Measurements from ENCODE around the gene TBC1D22A. TPM values are rescaled to one million over a fixed set of nuclear protein-coding genes. Genes with fewer than 3 reads are reported as not detected.
A peak's percentile ranks its signal among the peaks of the same experiment; 100 is the strongest.

TBC1D22A gene
- total RNA-seq, 2 donors from 2014 or later, result 21.0 to 27.9 TPM

- peak; percentile 63 for DNase-seq
- H3K9ac ChIP-seq (ENCODE audit: extremely low read depth, low read length, poor library complexity, severe bottlenecking), result no peak overlapping the region
- H3K4me3 ChIP-seq (ENCODE audit: low read length), result no peak overlapping the region
- 86 to 91% methylated on average over 12 to 17 of the region's 17 CpGs for WGBS, 2 experiments (ENCODE audit: insufficient coverage in 1 of 2, insufficient read length in 1 of 2)
- Mint-ChIP-seq H3K4me1 (peaks cover 7% of the 10 kb centered on the region), H3K36me3 (ENCODE audit: low read depth) (peaks cover 51% of the 10 kb centered on the region), H3K27me3 (ENCODE audit: insufficient read depth) (no peaks in the 10 kb centered on the region), H3K27ac (peak overlapping the region; percentile 27), H3K4me3 (no peak overlapping the region), H3K9me3 (no peaks in the 10 kb centered on the region)
- H3K4me1 ChIP-seq (ENCODE audit: control insufficient read depth, insufficient read depth, low read length), result no peaks in the 10 kb centered on the region
- no peak overlapping the region for H3K27ac ChIP-seq (ENCODE audit: low read depth, low read length)
- peaks cover 43% of the 10 kb centered on the region for H3K36me3 ChIP-seq (ENCODE audit: control insufficient read depth, insufficient read depth, low read length)
- H3K27me3 ChIP-seq (ENCODE audit: control insufficient read depth, insufficient read depth, low read length, poor library complexity, severe bottlenecking), result no peaks in the 10 kb centered on the region
- H3K9me3 ChIP-seq (ENCODE audit: control insufficient read depth, low read length), result no peaks in the 10 kb centered on the region
- TF ChIP-seq CTCF (conservative IDR thresholded peaks at IDR 0.05), result peak; percentile 63
Observed at GRCh38 chr22:46797355-46797754, 34.9 kb downstream of the TBC1D22A start.

- WGBS, 2 experiments (ENCODE audit: insufficient coverage in 1 of 2, insufficient read length in 1 of 2), result 92 to 93% methylated on average over 4 to 5 of the region's 5 CpGs
- no peaks in the 10 kb centered on the region for H3K9me3 Mint-ChIP-seq
Observed at GRCh38 chr22:46798041-46798365, 35.6 kb downstream of the TBC1D22A start.

GRCh38 chr22:46798366-46799350, 36.2 kb downstream of the TBC1D22A start:
- peak; percentile 95 for DNase-seq
- peaks cover 17% of the 10 kb centered on the region for H3K4me1 Mint-ChIP-seq
- TF ChIP-seq CTCF (conservative IDR thresholded peaks at IDR 0.05), result peak; percentile 94
- no peak overlapping the region for H3K4me3 Mint-ChIP-seq
- Histone ChIP-seq H3K36me3 (ENCODE audit: control insufficient read depth, insufficient read depth, low read length) (peaks cover 32% of the 10 kb centered on the region), H3K9ac (ENCODE audit: extremely low read depth, low read length, poor library complexity, severe bottlenecking) (no peak overlapping the region), H3K27me3 (ENCODE audit: control insufficient read depth, insufficient read depth, low read length, poor library complexity, severe bottlenecking) (no peaks in the 10 kb centered on the region), H3K27ac (ENCODE audit: low read depth, low read length) (no peak overlapping the region), H3K9me3 (ENCODE audit: control insufficient read depth, low read length) (no peaks in the 10 kb centered on the region), H3K4me3 (ENCODE audit: low read length) (no peak overlapping the region), H3K4me1 (ENCODE audit: control insufficient read depth, insufficient read depth, low read length) (no peaks in the 10 kb centered on the region)
- H3K36me3 Mint-ChIP-seq (ENCODE audit: low read depth), result peaks cover 48% of the 10 kb centered on the region
- no peaks in the 10 kb centered on the region for H3K27me3 Mint-ChIP-seq (ENCODE audit: insufficient read depth)
- no peaks in the 10 kb centered on the region for H3K9me3 Mint-ChIP-seq
- WGBS, 2 experiments (ENCODE audit: insufficient coverage in 1 of 2, insufficient read length in 1 of 2), result 49 to 51% methylated on average over 20 to 26 of the region's 27 CpGs
- H3K27ac Mint-ChIP-seq, result peak overlapping the region; percentile 40

More at GRCh38 chr22:46798041-46798365, 35.6 kb downstream of the TBC1D22A start:
- H3K4me3 Mint-ChIP-seq, result no peak overlapping the region
- H3K4me1 ChIP-seq (ENCODE audit: control insufficient read depth, insufficient read depth, low read length), result no peaks in the 10 kb centered on the region
- peaks cover 38% of the 10 kb centered on the region for H3K36me3 ChIP-seq (ENCODE audit: control insufficient read depth, insufficient read depth, low read length)
- no peak for DNase-seq
- no peak overlapping the region for H3K27ac ChIP-seq (ENCODE audit: low read depth, low read length)
- no peak for TF ChIP-seq CTCF (conservative IDR thresholded peaks at IDR 0.05)
- H3K9ac ChIP-seq (ENCODE audit: extremely low read depth, low read length, poor library complexity, severe bottlenecking), result no peak overlapping the region
- peaks cover 51% of the 10 kb centered on the region for H3K36me3 Mint-ChIP-seq (ENCODE audit: low read depth)
- H3K4me1 Mint-ChIP-seq, result peaks cover 12% of the 10 kb centered on the region
- H3K27ac Mint-ChIP-seq, result peak overlapping the region; percentile 27
- H3K9me3 ChIP-seq (ENCODE audit: control insufficient read depth, low read length), result no peaks in the 10 kb centered on the region
- H3K27me3 ChIP-seq (ENCODE audit: control insufficient read depth, insufficient read depth, low read length, poor library complexity, severe bottlenecking), result no peaks in the 10 kb centered on the region
- no peaks in the 10 kb centered on the region for H3K27me3 Mint-ChIP-seq (ENCODE audit: insufficient read depth)
- no peak overlapping the region for H3K4me3 ChIP-seq (ENCODE audit: low read length)

Data from endodermal cell (in vitro differentiated cells).